ENCODE data around the gene CXCR5. TPM values are rescaled to one million over a fixed set of nuclear protein-coding genes. Genes with fewer than 3 reads are reported as not detected.

Gene CXCR5
- total RNA-seq, 2 donors from 2014 or later = 8.0 to 20.2 TPM

- Mint-ChIP-seq H3K27me3 (no peaks in the 10 kb centered on the region), H3K4me1 (peaks cover 11% of the 10 kb centered on the region), H3K27ac (peak overlapping the region; percentile 88), H3K36me3 (ENCODE audit: low read depth) (peaks cover 15% of the 10 kb centered on the region), H3K4me3 (peak overlapping the region; percentile 98), H3K9me3 (no peaks in the 10 kb centered on the region)
- ATAC-seq (replicated peaks) = peak; percentile 8
Observed at GRCh38 chr11:118928870-118929500, 45.3 kb downstream of the CXCR5 start.

- peaks cover 11% of the 10 kb centered on the region for H3K4me1 Mint-ChIP-seq
- peaks cover 9% of the 10 kb centered on the region for H3K36me3 Mint-ChIP-seq (ENCODE audit: low read depth)
- peak overlapping the region; percentile 84 for H3K27ac Mint-ChIP-seq
- H3K27me3 Mint-ChIP-seq = no peaks in the 10 kb centered on the region
- no peaks in the 10 kb centered on the region for H3K9me3 Mint-ChIP-seq
- peak; percentile 21 for ATAC-seq (replicated peaks)
- peak overlapping the region; percentile 98 for H3K4me3 Mint-ChIP-seq
Observed at GRCh38 chr11:118929501-118930093, 45.9 kb downstream of the CXCR5 start.

DNA sequence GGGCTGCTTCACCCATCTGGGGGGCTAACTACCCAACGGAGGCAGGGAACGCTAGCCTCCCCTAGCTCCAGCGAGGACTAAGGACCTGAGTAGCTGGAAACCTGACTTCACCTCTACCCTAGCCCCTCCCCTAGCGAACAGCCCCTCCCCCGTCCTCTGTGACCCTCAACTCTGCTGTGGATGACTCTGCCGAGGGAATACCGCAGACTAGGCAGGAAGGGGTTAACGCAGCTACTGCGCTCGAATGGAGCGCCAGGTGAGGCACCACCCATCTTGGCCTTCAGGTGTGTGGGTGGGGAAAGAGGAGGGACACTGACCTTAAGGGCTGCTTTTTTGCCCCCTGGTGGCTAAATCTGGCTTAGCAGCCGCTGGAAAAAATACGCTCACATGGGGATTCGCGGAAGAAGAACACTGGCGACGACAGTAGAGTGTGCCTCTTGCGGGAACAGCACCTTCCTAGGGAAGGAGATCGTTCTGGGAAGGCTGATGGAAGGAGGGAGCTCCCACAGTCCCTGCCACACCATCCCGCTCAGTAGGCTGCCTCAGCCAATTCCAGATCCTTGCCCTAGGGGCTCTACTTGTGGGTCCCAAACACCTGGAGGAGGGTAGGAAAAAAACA, 46.5 kb downstream of the CXCR5 start:
- no peaks in the 10 kb centered on the region for H3K27me3 Mint-ChIP-seq
- peak overlapping the region; percentile 84 for H3K27ac Mint-ChIP-seq
- H3K4me1 Mint-ChIP-seq = peaks cover 11% of the 10 kb centered on the region
- H3K4me3 Mint-ChIP-seq = peak overlapping the region; percentile 98
- ATAC-seq (replicated peaks) = peak; percentile 25
- H3K36me3 Mint-ChIP-seq (ENCODE audit: low read depth) = peaks cover 6% of the 10 kb centered on the region
- H3K9me3 Mint-ChIP-seq = no peaks in the 10 kb centered on the region

DNA sequence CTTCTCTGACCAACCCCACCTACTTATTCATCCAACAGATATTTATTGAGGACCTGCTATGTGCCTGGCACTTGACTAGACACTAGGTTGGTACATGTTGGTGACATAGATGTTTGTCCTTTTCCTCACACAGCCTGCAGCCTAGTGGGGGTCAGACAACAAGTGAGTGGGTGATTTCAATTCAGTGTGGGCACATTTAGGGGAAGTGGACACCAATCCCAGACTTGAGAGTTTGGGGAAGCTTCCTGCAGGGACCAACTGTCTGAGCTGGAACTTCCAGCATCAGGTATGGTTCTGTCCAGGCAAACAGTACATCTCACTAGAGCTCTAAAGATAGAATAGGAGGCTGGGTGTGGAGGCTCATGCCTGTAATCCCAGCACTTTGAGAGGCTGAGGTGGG, 47.9 kb downstream of the CXCR5 start:
- Mint-ChIP-seq H3K36me3 (ENCODE audit: low read depth) (peaks cover 6% of the 10 kb centered on the region), H3K27me3 (no peaks in the 10 kb centered on the region), H3K9me3 (no peaks in the 10 kb centered on the region), H3K4me1 (peaks cover 8% of the 10 kb centered on the region), H3K27ac (no peak overlapping the region), H3K4me3 (no peak overlapping the region)
- ATAC-seq (replicated peaks) = no peak

DNA sequence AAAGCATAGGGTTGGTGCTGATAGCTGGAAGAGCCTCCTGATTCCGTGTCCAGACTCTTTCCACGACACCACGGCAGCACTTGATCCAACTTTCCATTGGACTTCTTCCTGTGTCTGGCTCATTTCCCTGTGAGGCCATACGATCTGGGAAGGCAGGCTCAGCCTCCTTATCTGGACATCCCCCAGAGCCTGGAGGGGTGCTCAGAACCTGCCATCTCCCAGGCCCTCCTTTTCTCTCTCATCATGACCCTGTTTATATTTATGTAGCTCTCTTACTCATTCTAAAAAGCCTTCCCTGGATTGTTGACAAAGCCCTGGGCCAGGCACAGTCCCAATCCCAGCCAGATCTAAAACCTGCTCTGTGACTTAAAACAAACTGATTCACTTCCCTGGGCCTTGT, 49.8 kb downstream of the CXCR5 start:
- no peak for ATAC-seq (replicated peaks)
- Mint-ChIP-seq H3K9me3 (no peaks in the 10 kb centered on the region), H3K4me1 (no peaks in the 10 kb centered on the region), H3K4me3 (no peak overlapping the region), H3K36me3 (ENCODE audit: low read depth) (peaks cover 6% of the 10 kb centered on the region), H3K27me3 (no peaks in the 10 kb centered on the region), H3K27ac (peak overlapping the region; percentile 69)

DNA sequence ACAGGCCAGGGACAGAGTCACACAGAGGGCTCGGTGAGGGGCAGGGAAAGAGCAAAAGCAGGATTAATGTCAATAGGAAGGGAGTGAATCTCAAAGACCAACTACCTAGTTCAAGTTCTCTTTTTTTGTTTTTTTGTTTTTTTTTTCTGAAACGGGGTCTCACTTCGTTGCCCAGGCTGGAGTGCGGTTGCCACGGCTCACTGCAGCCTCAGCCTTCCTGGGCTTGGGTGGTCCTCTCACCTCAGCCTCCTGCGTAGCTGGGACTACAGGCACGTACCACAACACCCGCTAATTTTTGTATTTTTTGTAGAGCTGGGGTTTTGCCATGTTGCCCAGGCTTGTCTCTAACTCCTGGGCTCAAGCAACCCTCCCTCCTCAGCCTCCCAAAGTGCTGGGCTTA, 51.7 kb downstream of the CXCR5 start:
- H3K4me1 Mint-ChIP-seq = no peaks in the 10 kb centered on the region
- no peaks in the 10 kb centered on the region for H3K36me3 Mint-ChIP-seq (ENCODE audit: low read depth)
- H3K4me3 Mint-ChIP-seq = no peak overlapping the region
- H3K9me3 Mint-ChIP-seq = no peaks in the 10 kb centered on the region
- no peaks in the 10 kb centered on the region for H3K27me3 Mint-ChIP-seq
- ATAC-seq (replicated peaks) = no peak
- H3K27ac Mint-ChIP-seq = no peak overlapping the region

DNA sequence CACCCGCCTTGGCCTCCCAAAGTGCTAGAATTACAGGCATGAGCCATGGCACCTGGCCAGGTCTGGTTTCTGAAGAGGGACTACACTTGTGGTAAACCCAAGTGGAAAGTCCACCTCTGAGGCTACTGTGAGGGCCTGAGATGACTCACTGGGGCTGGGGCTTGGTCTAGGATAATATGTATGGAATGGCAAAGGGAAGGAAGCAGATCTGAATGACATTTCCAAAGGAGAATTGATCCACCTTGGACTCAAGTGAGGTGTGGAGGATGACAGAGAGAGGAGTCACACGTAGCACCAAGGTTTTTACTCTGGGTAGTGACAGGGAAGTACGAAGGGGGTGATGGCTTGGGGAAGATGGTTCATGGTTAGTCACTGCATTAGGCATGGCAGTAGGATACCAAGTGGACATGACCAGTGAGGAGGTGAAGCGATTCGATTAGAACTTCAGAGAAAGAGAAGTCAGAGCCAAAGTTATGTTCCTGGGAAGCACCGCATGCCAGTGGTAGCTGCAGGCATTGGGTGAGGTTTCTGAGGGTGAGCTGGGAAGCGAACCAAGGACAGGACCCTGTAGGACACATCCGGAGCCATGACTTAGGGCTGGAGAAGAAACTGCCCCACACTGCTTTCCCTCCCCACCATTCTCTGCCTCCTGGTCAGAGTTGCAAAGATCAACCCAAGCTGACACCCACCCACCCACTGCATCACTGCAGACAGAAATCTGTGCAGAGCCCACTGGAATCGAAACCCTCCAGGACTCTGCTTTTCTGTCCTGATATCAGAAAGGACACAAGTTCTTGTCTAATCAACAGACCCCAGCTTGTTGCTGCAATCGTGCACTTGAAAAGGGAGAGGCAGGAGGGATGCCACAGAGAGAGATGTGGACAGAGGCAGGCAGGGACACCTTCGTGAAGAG, 55.1 kb downstream of the CXCR5 start:
- ATAC-seq (replicated peaks) = no peak
- peaks cover 13% of the 10 kb centered on the region for H3K4me1 Mint-ChIP-seq
- H3K9me3 Mint-ChIP-seq = no peaks in the 10 kb centered on the region
- no peaks in the 10 kb centered on the region for H3K27me3 Mint-ChIP-seq
- no peaks in the 10 kb centered on the region for H3K36me3 Mint-ChIP-seq (ENCODE audit: low read depth)
- peak overlapping the region; percentile 41 for H3K4me3 Mint-ChIP-seq
- H3K27ac Mint-ChIP-seq = no peak overlapping the region

DNA sequence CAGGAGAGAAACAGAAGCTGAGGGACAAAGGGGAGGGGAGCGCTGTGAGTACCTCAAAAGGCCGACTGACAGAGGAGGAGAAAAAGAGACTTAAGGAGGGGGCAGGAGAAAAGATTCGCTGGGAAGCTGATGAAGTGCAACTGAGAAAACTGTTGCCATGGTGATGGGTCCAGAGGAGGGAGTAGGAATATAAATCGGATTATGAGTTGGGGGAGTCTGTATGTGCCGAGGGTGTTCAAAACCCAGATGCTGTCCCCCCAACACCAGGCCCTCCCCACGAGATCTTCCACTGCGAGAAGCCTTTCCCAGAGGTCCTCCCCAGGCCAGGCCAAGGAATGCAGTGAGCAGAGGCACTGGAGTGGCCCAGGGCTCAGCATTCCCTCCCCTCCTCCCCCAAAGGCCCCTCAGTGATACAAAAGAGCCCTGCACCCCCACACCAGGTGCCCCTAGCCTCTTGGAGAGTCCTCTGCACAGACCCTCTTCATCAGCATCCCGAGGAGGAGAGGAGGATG, 55.8 kb downstream of the CXCR5 start:
- H3K27ac Mint-ChIP-seq = no peak overlapping the region
- no peaks in the 10 kb centered on the region for H3K36me3 Mint-ChIP-seq (ENCODE audit: low read depth)
- H3K4me1 Mint-ChIP-seq = peaks cover 13% of the 10 kb centered on the region
- H3K27me3 Mint-ChIP-seq = no peaks in the 10 kb centered on the region
- no peaks in the 10 kb centered on the region for H3K9me3 Mint-ChIP-seq
- ATAC-seq (replicated peaks) = no peak
- H3K4me3 Mint-ChIP-seq = peak overlapping the region; percentile 43

DNA sequence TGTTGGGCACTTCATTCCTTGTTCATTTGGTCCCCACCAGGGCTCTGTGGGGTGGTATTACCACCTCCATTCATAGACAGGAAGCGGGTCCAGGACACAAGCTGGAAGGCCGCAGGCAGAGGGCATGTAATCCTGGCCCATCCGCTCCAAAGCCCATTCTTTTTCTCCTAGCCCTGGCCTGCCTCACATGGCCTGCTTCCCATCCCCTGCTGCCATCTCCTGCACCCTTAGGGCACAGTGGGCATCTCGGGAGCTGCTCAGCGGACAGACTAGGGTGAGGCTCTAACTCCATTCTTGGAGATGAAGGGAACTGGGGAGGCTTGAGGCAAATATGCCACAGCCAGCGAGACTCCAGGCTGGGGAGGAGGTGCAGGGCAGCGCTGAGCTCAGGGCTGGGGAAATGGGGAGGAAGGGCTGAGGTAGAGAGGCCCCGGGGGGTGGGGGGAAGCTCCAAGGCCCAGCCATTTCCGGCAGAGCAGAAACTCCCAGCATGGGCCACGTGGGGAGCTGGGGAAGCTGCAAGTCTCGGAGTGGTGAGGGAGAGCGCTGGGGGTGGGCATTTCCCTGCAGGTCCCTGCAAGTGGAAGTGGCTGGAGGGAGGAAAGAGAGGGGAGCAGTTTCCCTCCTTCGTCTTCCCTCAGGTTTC, 56.4 kb downstream of the CXCR5 start:
- Mint-ChIP-seq H3K4me1 (peaks cover 13% of the 10 kb centered on the region), H3K27me3 (no peaks in the 10 kb centered on the region), H3K27ac (no peak overlapping the region), H3K9me3 (no peaks in the 10 kb centered on the region), H3K4me3 (peak overlapping the region; percentile 43), H3K36me3 (ENCODE audit: low read depth) (no peaks in the 10 kb centered on the region)
- peak; percentile 85 for ATAC-seq (replicated peaks)

- H3K9me3 Mint-ChIP-seq = no peaks in the 10 kb centered on the region
- H3K36me3 Mint-ChIP-seq (ENCODE audit: low read depth) = no peaks in the 10 kb centered on the region
- ATAC-seq (replicated peaks) = no peak
- H3K4me1 Mint-ChIP-seq = peaks cover 5% of the 10 kb centered on the region
- H3K27me3 Mint-ChIP-seq = peaks cover 3% of the 10 kb centered on the region
- H3K27ac Mint-ChIP-seq = no peak overlapping the region
- no peak overlapping the region for H3K4me3 Mint-ChIP-seq
Observed at GRCh38 chr11:118947091-118947490, 63.4 kb downstream of the CXCR5 start.

Other genes starting within 250 kb of the CXCR5 start
- gene TREH, start 204.2 kb upstream of the CXCR5 start, total RNA-seq = not detected
- gene DDX6, start 92.7 kb upstream of the CXCR5 start, total RNA-seq = 100 to 1,000 TPM; 149 to 209 TPM
- 10 to 100 TPM; 30.2 to 49.6 TPM for gene BCL9L, start 42.0 kb downstream of the CXCR5 start, total RNA-seq
- 1 to 10 TPM in 1 of 2 donors, under 1 TPM in 1; 0.43 to 7.1 TPM for gene UPK2, start 72.4 kb downstream of the CXCR5 start, total RNA-seq
- gene FOXR1, start 87.9 kb downstream of the CXCR5 start, total RNA-seq = under 1 TPM in 1 of 2 donors, not detected in 1; 0.98 TPM
- 10 to 100 TPM; 38.9 to 44.8 TPM for gene CENATAC, start 114.2 kb downstream of the CXCR5 start, total RNA-seq
- gene RPS25, start 134.5 kb downstream of the CXCR5 start, total RNA-seq = 1,000 to 10,000 TPM; 1,597 to 2,232 TPM
- gene TRAPPC4, start 134.9 kb downstream of the CXCR5 start, total RNA-seq = 10 to 100 TPM; 75.2 to 77.6 TPM
- 10 to 100 TPM; 28.1 to 36.8 TPM for gene SLC37A4, start 147.0 kb downstream of the CXCR5 start, total RNA-seq
- 100 to 1,000 TPM in 1 of 2 donors, 10 to 100 TPM in 1; 67.7 to 117 TPM for gene HYOU1, start 173.3 kb downstream of the CXCR5 start, total RNA-seq
- gene VPS11, start 183.9 kb downstream of the CXCR5 start, total RNA-seq = 10 to 100 TPM; 31.7 to 33.7 TPM
- 10 to 100 TPM; 15.7 to 26.3 TPM for gene HMBS, start 201.0 kb downstream of the CXCR5 start, total RNA-seq
- gene DPAGT1, start 218.0 kb downstream of the CXCR5 start, total RNA-seq = 10 to 100 TPM; 57.6 to 85.7 TPM
- 10 to 100 TPM; 16.5 to 26.4 TPM for gene C2CD2L, start 223.5 kb downstream of the CXCR5 start, total RNA-seq
- gene HINFP, start 237.7 kb downstream of the CXCR5 start, total RNA-seq = 10 to 100 TPM; 41.6 to 47.5 TPM